Kidney epithelial cell (primary cell): ENCODE results near the gene ZNF326. TPM values are rescaled to one million over a fixed set of nuclear protein-coding genes. Genes with fewer than 3 reads are reported as not detected.

Source experiments
- DNase-seq: peaks from one replicate; pipeline ENCODE4 v3.0.0-alpha.2; 2010; ENCODE audit warnings: low read depth
- H3K27me3 ChIP-seq: 2 replicates; pipeline ENCODE4 v1.6.0; 2011; ENCODE audit warnings: low read length; ENCODE audit not compliant: control insufficient read depth, insufficient read depth
- H3K36me3 ChIP-seq: 2 replicates; pipeline ENCODE4 v1.5.1; 2011; ENCODE audit warnings: low read length; ENCODE audit not compliant: control insufficient read depth, insufficient read depth
- H3K4me3 ChIP-seq: 2 replicates; pipeline ENCODE4 v1.5.1; 2011; ENCODE audit warnings: low read depth, mild to moderate bottlenecking, control low read depth, low read length
- CTCF ChIP-seq: IDR thresholded peaks from 2 replicates; pipeline ENCODE4 v1.5.1; 2011; ENCODE audit warnings: mild to moderate bottlenecking, moderate library complexity, low read length, control low read depth, inconsistent platforms; ENCODE audit not compliant: insufficient read depth, poor library complexity, severe bottlenecking
- total RNA-seq: library from RNA; depleted of rRNA; stranded (reverse); fragments of >200 nt; gene quantifications from 2 replicates; pipeline ENCODE4 v1.2.3, GENCODE V29; 2015

ZNF326 gene, protein sequence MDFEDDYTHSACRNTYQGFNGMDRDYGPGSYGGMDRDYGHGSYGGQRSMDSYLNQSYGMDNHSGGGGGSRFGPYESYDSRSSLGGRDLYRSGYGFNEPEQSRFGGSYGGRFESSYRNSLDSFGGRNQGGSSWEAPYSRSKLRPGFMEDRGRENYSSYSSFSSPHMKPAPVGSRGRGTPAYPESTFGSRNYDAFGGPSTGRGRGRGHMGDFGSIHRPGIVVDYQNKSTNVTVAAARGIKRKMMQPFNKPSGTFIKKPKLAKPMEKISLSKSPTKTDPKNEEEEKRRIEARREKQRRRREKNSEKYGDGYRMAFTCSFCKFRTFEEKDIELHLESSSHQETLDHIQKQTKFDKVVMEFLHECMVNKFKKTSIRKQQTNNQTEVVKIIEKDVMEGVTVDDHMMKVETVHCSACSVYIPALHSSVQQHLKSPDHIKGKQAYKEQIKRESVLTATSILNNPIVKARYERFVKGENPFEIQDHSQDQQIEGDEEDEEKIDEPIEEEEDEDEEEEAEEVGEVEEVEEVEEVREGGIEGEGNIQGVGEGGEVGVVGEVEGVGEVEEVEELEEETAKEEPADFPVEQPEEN
- 9.5 and 12.8 TPM in 2 replicates for total RNA-seq

- H3K36me3 ChIP-seq = no peaks in the 10 kb centered on the region
- peak; percentile 86 for DNase-seq
- no peak for TF ChIP-seq CTCF
- H3K4me3 ChIP-seq = peak within 1 kb of the TSS; percentile 80
- no peaks in the 10 kb centered on the region for H3K27me3 ChIP-seq
These were observed at the start of gene ZNF326 for GRCh38 chr1:89994805-89995597. Gene ZNF326 (plus strand): TSS chr1:89995110. CDS start chr1:89995258, 148 bp downstream.

GRCh38 chr1:89945852-89946476 lies 48.9 kb upstream of the ZNF326 start:
- no peak for DNase-seq
- no peak for TF ChIP-seq CTCF
- Histone ChIP-seq H3K27me3 (no peaks in the 10 kb centered on the region), H3K4me3 (no peak overlapping the region), H3K36me3 (no peaks in the 10 kb centered on the region)

DNA sequence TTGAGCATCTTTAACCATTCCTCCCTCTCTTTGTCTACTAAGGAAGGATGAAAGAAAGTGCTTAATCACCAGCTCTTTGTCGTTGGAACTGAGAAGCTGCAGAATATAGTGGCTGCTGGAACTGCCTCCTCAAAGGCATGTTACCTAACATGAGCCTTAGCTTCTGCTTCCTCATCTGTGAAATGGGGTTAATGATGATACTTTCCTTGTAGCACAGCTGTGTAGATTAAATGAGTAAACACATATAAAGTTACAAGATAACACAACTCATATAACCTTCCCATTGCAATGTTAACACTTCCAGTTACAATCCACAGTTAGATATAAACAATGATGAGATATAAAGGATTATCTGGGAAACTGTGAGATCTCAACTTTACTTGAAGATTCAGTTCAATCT lies 48.4 kb upstream of the ZNF326 start:
- no peaks in the 10 kb centered on the region for H3K36me3 ChIP-seq
- DNase-seq = no peak
- H3K27me3 ChIP-seq = no peaks in the 10 kb centered on the region
- no peak for TF ChIP-seq CTCF
- no peak overlapping the region for H3K4me3 ChIP-seq

- no peak overlapping the region for H3K4me3 ChIP-seq
- no peak for DNase-seq
- H3K27me3 ChIP-seq = no peaks in the 10 kb centered on the region
- no peak for TF ChIP-seq CTCF
- H3K36me3 ChIP-seq = no peaks in the 10 kb centered on the region
These were observed 46.1 kb upstream of the ZNF326 start for GRCh38 chr1:89948722-89949345.

- Histone ChIP-seq H3K4me3 (no peak overlapping the region), H3K36me3 (no peaks in the 10 kb centered on the region), H3K27me3 (no peaks in the 10 kb centered on the region)
- no peak for DNase-seq
- TF ChIP-seq CTCF = no peak
These were observed 44.8 kb upstream of the ZNF326 start for GRCh38 chr1:89949991-89950624.
